ENCODE data around the gene RUBCNL. TPM values are rescaled to one million over a fixed set of nuclear protein-coding genes. Genes with fewer than 3 reads are reported as not detected.

Gene RUBCNL, protein sequence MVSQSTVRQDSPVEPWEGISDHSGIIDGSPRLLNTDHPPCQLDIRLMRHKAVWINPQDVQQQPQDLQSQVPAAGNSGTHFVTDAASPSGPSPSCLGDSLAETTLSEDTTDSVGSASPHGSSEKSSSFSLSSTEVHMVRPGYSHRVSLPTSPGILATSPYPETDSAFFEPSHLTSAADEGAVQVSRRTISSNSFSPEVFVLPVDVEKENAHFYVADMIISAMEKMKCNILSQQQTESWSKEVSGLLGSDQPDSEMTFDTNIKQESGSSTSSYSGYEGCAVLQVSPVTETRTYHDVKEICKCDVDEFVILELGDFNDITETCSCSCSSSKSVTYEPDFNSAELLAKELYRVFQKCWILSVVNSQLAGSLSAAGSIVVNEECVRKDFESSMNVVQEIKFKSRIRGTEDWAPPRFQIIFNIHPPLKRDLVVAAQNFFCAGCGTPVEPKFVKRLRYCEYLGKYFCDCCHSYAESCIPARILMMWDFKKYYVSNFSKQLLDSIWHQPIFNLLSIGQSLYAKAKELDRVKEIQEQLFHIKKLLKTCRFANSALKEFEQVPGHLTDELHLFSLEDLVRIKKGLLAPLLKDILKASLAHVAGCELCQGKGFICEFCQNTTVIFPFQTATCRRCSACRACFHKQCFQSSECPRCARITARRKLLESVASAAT
- total RNA-seq, result 5.8 TPM

DNA sequence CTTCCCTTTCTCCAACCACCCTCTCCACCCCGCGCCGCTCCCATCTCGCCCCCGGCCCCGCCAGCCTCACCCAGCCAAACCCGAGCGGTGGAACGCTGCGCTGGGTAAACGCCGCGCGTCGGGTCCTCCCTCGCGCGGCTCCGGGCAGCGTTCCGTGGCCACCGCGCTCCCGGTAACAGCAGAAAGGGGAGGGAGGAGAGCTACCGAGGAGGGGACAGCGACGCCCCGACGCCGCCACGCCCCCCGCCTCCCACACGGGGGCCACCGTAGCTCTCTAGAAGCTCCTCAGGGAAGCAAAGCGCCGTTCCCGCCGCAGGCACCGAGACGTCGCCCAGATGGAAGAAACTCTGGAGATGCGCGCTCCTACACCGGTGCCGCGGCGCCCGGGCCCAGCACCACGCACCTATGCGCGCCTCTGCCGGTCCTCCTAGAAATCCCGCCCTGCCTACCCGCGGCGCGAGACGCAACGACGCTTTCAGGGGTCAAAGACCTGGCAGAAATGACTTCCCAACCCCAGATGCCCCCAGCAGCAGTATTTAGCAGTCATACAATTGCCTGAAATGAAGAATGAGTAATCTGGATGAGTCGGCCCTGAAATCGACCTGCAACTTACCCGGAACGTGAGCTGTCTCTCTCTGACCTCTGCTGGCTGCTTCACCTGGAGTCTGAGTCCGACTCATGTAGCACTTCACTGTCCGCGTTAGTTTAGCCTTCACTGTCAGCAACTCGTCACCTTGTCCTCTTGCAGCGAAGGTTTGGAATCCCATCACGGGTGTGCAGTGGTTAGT, at the start of gene RUBCNL:
RUBCNL (minus strand) TSS at position 189 of the 788 bp plus-strand sequence. CDS start 14,777 bp downstream, outside the sequence.

Small RNA genes lying within 50 kb of the gene (small RNA-seq; reads per million reads assigned to genes)
- 25.8 reads per million, percentile 95 among the genes with 10 or more reads in this experiment for gene RNU2-6P
- not detected for gene RNU6-68P

Other genes with a start within 250 kb of the RUBCNL start
- 13.4 TPM for gene LCP1, start 205.1 kb downstream of the RUBCNL start, total RNA-seq
- 1.8 TPM for gene LRRC63, start 175.3 kb downstream of the RUBCNL start, total RNA-seq
- 13.1 TPM for gene LRCH1, start 165.9 kb upstream of the RUBCNL start, total RNA-seq